Activated CD8-positive, alpha-beta memory T cell treated with anti-CD3 and anti-CD28 coated beads, Interleukin-2, amount 50 U/mL, for 1 hour (primary cell): ENCODE results near the gene NKG7.
"Not testable (repeated sequence)": the region's sequence is repeated elsewhere in the genome, so short reads cannot be mapped to it uniquely, and the experiment has no call there.

Experiments used
- DNase-seq: peaks from one replicate; pipeline ENCODE4 v3.0.0-alpha.2; 2020; ENCODE audit errors: extremely low read depth

The NKG7 gene

GRCh38 chr19:51372649-51373504, at the start of gene NKG7:
NKG7 (minus strand) TSS chr19:51372654; CDS start chr19:51372535, 119 bp downstream.
- peak; percentile 62 for DNase-seq

- peak; percentile 32 for DNase-seq
Observed at GRCh38 chr19:51422053-51422448, 49.6 kb upstream of the NKG7 start.

- no peak for DNase-seq
Observed at GRCh38 chr19:51421229-51422052, 49.0 kb upstream of the NKG7 start.

- not testable (repeated sequence) for DNase-seq
Observed at GRCh38 chr19:51420511-51420910, 48.1 kb upstream of the NKG7 start.

- DNase-seq, result no peak
Observed at GRCh38 chr19:51418707-51419106, 46.3 kb upstream of the NKG7 start.

GRCh38 chr19:51417810-51418157, 45.3 kb upstream of the NKG7 start:
- no peak for DNase-seq

GRCh38 chr19:51417107-51417809, 44.8 kb upstream of the NKG7 start, which contains the start of gene SIGLEC10:
SIGLEC10 (minus strand) TSS chr19:51417642; CDS start chr19:51417581, 61 bp downstream.
- DNase-seq, result no peak

- DNase-seq, result not testable (repeated sequence)
Observed at GRCh38 chr19:51416422-51416821, 44.0 kb upstream of the NKG7 start.

- DNase-seq, result no peak
Observed at GRCh38 chr19:51415187-51415586, 42.7 kb upstream of the NKG7 start.

- DNase-seq, result no peak
Observed at GRCh38 chr19:51410950-51411748, 38.7 kb upstream of the NKG7 start.

- DNase-seq, result no peak
Observed at GRCh38 chr19:51407511-51408131, 35.2 kb upstream of the NKG7 start.

- DNase-seq, result no peak
Observed at GRCh38 chr19:51402117-51402516, 29.7 kb upstream of the NKG7 start.

GRCh38 chr19:51399936-51400335, 27.5 kb upstream of the NKG7 start:
- DNase-seq, result not testable (repeated sequence)

- DNase-seq, result no peak
Observed at GRCh38 chr19:51399231-51399630, 26.8 kb upstream of the NKG7 start.

- no peak for DNase-seq
Observed at GRCh38 chr19:51398096-51398704, 25.7 kb upstream of the NKG7 start.

GRCh38 chr19:51397453-51397852, 25.0 kb upstream of the NKG7 start:
- DNase-seq, result not testable (repeated sequence)

GRCh38 chr19:51396175-51396574, 23.7 kb upstream of the NKG7 start:
- no peak for DNase-seq

GRCh38 chr19:51394050-51394836, 21.8 kb upstream of the NKG7 start:
- DNase-seq, result peak; percentile 72

GRCh38 chr19:51392701-51393100, 20.2 kb upstream of the NKG7 start:
- DNase-seq, result no peak
